ENCODE data around the gene THSD4. TPM values are rescaled to one million over a fixed set of nuclear protein-coding genes. Genes with fewer than 3 reads are reported as not detected.

Gene THSD4
- total and polyA plus RNA-seq, 2 experiments from 2014 or later: 5.1 to 25.5 TPM

- peak in 1 of 2 donors; percentile 15 for DNase-seq (ENCODE audit: low read depth in 1 of 2, low spot score in 1 of 2)
- Histone ChIP-seq H3K9me3 (ENCODE audit: low read depth) (no peaks in the 10 kb centered on the region), H3K4me1 (ENCODE audit: low read depth) (peaks cover 12% of the 10 kb centered on the region), H3K27me3 (no peaks in the 10 kb centered on the region), H3K36me3 (no peaks in the 10 kb centered on the region), H3K4me3 (no peak overlapping the region), H3K27ac (peak overlapping the region; percentile 31)
- no peak for TF ChIP-seq CTCF (IDR thresholded peaks at IDR 0.05; ENCODE audit: low read depth, low read length)
Observed at GRCh38 chr15:71413419-71413818, 298.1 kb downstream of the THSD4 start.

- Histone ChIP-seq H3K36me3 (no peaks in the 10 kb centered on the region), H3K4me1 (ENCODE audit: low read depth) (peaks cover 12% of the 10 kb centered on the region), H3K4me3 (no peak overlapping the region), H3K27me3 (no peaks in the 10 kb centered on the region), H3K27ac (no peak overlapping the region), H3K9me3 (ENCODE audit: low read depth) (no peaks in the 10 kb centered on the region)
- no peak for TF ChIP-seq CTCF (IDR thresholded peaks at IDR 0.05; ENCODE audit: low read depth, low read length)
- no peak for DNase-seq (ENCODE audit: low read depth in 1 of 2, low spot score in 1 of 2)
Observed at GRCh38 chr15:71414853-71415252, 299.6 kb downstream of the THSD4 start.

- Histone ChIP-seq H3K27me3 (no peaks in the 10 kb centered on the region), H3K4me1 (ENCODE audit: low read depth) (no peaks in the 10 kb centered on the region), H3K36me3 (no peaks in the 10 kb centered on the region), H3K27ac (no peak overlapping the region), H3K9me3 (ENCODE audit: low read depth) (no peaks in the 10 kb centered on the region), H3K4me3 (no peak overlapping the region)
- TF ChIP-seq CTCF (IDR thresholded peaks at IDR 0.05; ENCODE audit: low read depth, low read length): no peak
- DNase-seq (ENCODE audit: low read depth in 1 of 2, low spot score in 1 of 2): no peak
Observed at GRCh38 chr15:71422530-71423259, 307.4 kb downstream of the THSD4 start.

- no peaks in the 10 kb centered on the region for H3K27me3 ChIP-seq
- no peaks in the 10 kb centered on the region for H3K36me3 ChIP-seq
- H3K4me1 ChIP-seq (ENCODE audit: low read depth): no peaks in the 10 kb centered on the region
- DNase-seq (ENCODE audit: low read depth in 1 of 2, low spot score in 1 of 2): no peak
- TF ChIP-seq CTCF (IDR thresholded peaks at IDR 0.05; ENCODE audit: low read depth, low read length): no peak
- no peak overlapping the region for H3K4me3 ChIP-seq
- H3K9me3 ChIP-seq (ENCODE audit: low read depth): no peaks in the 10 kb centered on the region
- H3K27ac ChIP-seq: no peak overlapping the region
Observed at GRCh38 chr15:71424765-71425164, 309.5 kb downstream of the THSD4 start.

GRCh38 chr15:71425388-71425787 lies 310.1 kb downstream of the THSD4 start:
- no peaks in the 10 kb centered on the region for H3K36me3 ChIP-seq
- no peaks in the 10 kb centered on the region for H3K27me3 ChIP-seq
- DNase-seq (ENCODE audit: low read depth in 1 of 2, low spot score in 1 of 2): no peak
- H3K4me3 ChIP-seq: no peak overlapping the region
- no peaks in the 10 kb centered on the region for H3K9me3 ChIP-seq (ENCODE audit: low read depth)
- no peaks in the 10 kb centered on the region for H3K4me1 ChIP-seq (ENCODE audit: low read depth)
- no peak overlapping the region for H3K27ac ChIP-seq
- TF ChIP-seq CTCF (IDR thresholded peaks at IDR 0.05; ENCODE audit: low read depth, low read length): no peak

Measured in cardiac muscle cell (in vitro differentiated cells and primary cell).